Activated CD8-positive, alpha-beta T cell treated with anti-CD3 and anti-CD28 coated beads for 36 hours (primary cell): Measurements from ENCODE around the gene DHX8. TPM values are rescaled to one million over a fixed set of nuclear protein-coding genes. Genes with fewer than 3 reads are reported as not detected.

Experiments used
- ATAC-seq: fragments of 200-7000 bp; cut with Tn5 transposase; one replicate; pipeline ENCODE4 v1.10.0; 2021; ENCODE audit warnings: mild to moderate bottlenecking, moderate library complexity
- CTCF ChIA-PET: fragments of 350-600 bp; sonication (Branson Sonifier 250); formaldehyde crosslinking; loops from one replicate; lab custom pipeline; 2021; ENCODE audit warnings: antibody characterized with exemption; lab: Charles Lee
- POLR2A ChIA-PET: fragments of 350-600 bp; sonication (Branson Sonifier 250); formaldehyde crosslinking; loops from one replicate; lab custom pipeline; 2021; ENCODE audit warnings: antibody characterized with exemption; lab: Charles Lee
- DNase-seq: peaks from one replicate; pipeline ENCODE4 v3.0.0-alpha.2; 2020
- H3K27ac Mint-ChIP-seq: one replicate; pipeline ENCODE4 v1.8.0; 2021; ENCODE audit warnings: mild to moderate bottlenecking, mixed read lengths
- H3K27me3 Mint-ChIP-seq: one replicate; pipeline ENCODE4 v1.8.0; 2021; ENCODE audit warnings: mixed read lengths
- H3K36me3 Mint-ChIP-seq: one replicate; pipeline ENCODE4 v1.8.0; 2021; ENCODE audit warnings: low read depth, mixed read lengths
- H3K4me1 Mint-ChIP-seq: one replicate; pipeline ENCODE4 v1.8.0; 2021; ENCODE audit warnings: low read depth, mixed read lengths
- H3K4me3 Mint-ChIP-seq: one replicate; pipeline ENCODE4 v1.8.0; 2021; ENCODE audit warnings: mild to moderate bottlenecking, moderate library complexity, mixed read lengths
- H3K9me3 Mint-ChIP-seq: one replicate; pipeline ENCODE4 v1.8.0; 2021; ENCODE audit warnings: mixed read lengths
- intact Hi-C: fragments of 100-400 bp; cut with micrococcal nuclease; formaldehyde crosslinking; loops from one replicate; pipeline ENCODE4 v1.10.0; 2022
- total RNA-seq, 2 experiments: library from RNA; stranded (reverse); gene quantifications; one replicate each; pipeline ENCODE4 v1.2.3, GENCODE V29; 2021
- TF ChIP-seq, protein P1 (sequence below): fragments of 200-600 bp; IDR thresholded peaks from one replicate; pipeline ENCODE4 v1.8.0; 2022; ENCODE audit warnings: antibody characterized with exemption, mild to moderate bottlenecking

DHX8 gene
- total RNA-seq, 2 experiments from 2014 or later: 43.0 to 45.1 TPM

DNA sequence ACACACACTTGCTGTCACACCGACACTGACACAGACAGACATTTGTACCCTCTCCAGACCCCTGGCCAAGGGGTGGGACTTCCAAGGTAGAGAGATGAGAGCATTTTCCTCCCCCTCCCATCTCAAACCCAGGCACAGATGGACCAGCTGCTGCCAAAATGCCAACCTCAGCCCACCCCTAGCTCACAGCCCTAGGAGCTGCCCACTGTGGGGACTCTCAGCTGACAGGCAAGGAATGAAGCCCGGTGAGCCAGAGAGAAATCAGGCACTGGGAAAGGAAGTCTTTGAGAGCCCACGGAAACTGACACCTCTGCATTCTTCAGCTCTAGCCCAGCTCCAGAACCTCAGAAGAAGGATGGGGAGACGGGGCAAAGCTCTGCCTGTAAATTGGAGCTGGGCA is 59.5 kb downstream of the DHX8 start:
- no peaks in the 10 kb centered on the region for H3K36me3 Mint-ChIP-seq
- TF ChIP-seq, protein P1, sequence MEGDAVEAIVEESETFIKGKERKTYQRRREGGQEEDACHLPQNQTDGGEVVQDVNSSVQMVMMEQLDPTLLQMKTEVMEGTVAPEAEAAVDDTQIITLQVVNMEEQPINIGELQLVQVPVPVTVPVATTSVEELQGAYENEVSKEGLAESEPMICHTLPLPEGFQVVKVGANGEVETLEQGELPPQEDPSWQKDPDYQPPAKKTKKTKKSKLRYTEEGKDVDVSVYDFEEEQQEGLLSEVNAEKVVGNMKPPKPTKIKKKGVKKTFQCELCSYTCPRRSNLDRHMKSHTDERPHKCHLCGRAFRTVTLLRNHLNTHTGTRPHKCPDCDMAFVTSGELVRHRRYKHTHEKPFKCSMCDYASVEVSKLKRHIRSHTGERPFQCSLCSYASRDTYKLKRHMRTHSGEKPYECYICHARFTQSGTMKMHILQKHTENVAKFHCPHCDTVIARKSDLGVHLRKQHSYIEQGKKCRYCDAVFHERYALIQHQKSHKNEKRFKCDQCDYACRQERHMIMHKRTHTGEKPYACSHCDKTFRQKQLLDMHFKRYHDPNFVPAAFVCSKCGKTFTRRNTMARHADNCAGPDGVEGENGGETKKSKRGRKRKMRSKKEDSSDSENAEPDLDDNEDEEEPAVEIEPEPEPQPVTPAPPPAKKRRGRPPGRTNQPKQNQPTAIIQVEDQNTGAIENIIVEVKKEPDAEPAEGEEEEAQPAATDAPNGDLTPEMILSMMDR: no peak
- no peak for DNase-seq
- peaks cover 21% of the 10 kb centered on the region for H3K4me1 Mint-ChIP-seq
- no peak overlapping the region for H3K4me3 Mint-ChIP-seq
- no peaks in the 10 kb centered on the region for H3K9me3 Mint-ChIP-seq
- ATAC-seq: no peak
- POLR2A ChIA-PET: interaction anchor here (0.6 kb wide), 1 partner anchor 59 kb away, joined by 3 read pairs; the partner anchor contains the start of gene DHX8
- no peak overlapping the region for H3K27ac Mint-ChIP-seq
- CTCF ChIA-PET: interaction anchor here (1.1 to 1.3 kb wide), 3 partner anchors 13 to 60 kb away, joined by 3 to 5 read pairs (median 3); partner anchors contain the start of gene DHX8
- intact Hi-C loops: no loop called here
- peaks cover 30% of the 10 kb centered on the region for H3K27me3 Mint-ChIP-seq

GRCh38 chr17:43543771-43544575 is 60.2 kb downstream of the DHX8 start:
- Mint-ChIP-seq H3K27ac (no peak overlapping the region), H3K4me1 (peaks cover 21% of the 10 kb centered on the region), H3K27me3 (peaks cover 30% of the 10 kb centered on the region), H3K36me3 (no peaks in the 10 kb centered on the region), H3K9me3 (no peaks in the 10 kb centered on the region), H3K4me3 (peak overlapping the region; percentile 76)
- ATAC-seq (no peak), DNase-seq (no peak)
- ChIA-PET CTCF (interaction anchor here (1.1 to 1.2 kb wide), 2 partner anchors 14 to 21 kb away, joined by 3 read pairs; no protein-coding TSS in a partner anchor), POLR2A (interaction anchor here (0.6 kb wide), 1 partner anchor 60 kb away, joined by 3 read pairs; the partner anchor contains the start of gene DHX8)
- TF ChIP-seq, protein P1: no peak
- intact Hi-C loops: no loop called here

DNA sequence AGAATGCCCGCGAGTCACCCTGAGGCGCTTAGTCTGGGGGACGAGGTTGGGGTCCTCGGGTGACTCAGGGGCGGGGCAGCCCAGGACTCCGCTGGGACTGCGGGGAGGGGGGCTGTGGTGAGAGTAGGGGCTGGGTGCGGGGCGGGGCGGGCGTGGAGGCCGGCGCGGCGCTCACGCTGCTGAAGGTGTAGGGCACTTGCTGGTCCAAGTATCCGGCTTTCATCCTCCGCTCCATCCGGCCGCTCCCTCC is 61.5 kb downstream of the DHX8 start:
- ChIA-PET POLR2A (interaction anchor here (0.6 to 1.0 kb wide), 3 partner anchors 25 to 152 kb away, joined by 3 read pairs; no protein-coding TSS in a partner anchor), CTCF (interaction anchor here (0.6 kb wide), 1 partner anchor 32 kb away, joined by 3 read pairs; no protein-coding TSS in a partner anchor)
- H3K9me3 Mint-ChIP-seq: no peaks in the 10 kb centered on the region
- TF ChIP-seq, protein P1: no peak
- no peak overlapping the region for H3K27ac Mint-ChIP-seq
- peak overlapping the region; percentile 76 for H3K4me3 Mint-ChIP-seq
- DNase-seq (peak; percentile 38), ATAC-seq (peak; percentile 3)
- peaks cover 21% of the 10 kb centered on the region for H3K4me1 Mint-ChIP-seq
- no peaks in the 10 kb centered on the region for H3K36me3 Mint-ChIP-seq
- intact Hi-C loops: no loop called here
- H3K27me3 Mint-ChIP-seq: peaks cover 40% of the 10 kb centered on the region

DNA sequence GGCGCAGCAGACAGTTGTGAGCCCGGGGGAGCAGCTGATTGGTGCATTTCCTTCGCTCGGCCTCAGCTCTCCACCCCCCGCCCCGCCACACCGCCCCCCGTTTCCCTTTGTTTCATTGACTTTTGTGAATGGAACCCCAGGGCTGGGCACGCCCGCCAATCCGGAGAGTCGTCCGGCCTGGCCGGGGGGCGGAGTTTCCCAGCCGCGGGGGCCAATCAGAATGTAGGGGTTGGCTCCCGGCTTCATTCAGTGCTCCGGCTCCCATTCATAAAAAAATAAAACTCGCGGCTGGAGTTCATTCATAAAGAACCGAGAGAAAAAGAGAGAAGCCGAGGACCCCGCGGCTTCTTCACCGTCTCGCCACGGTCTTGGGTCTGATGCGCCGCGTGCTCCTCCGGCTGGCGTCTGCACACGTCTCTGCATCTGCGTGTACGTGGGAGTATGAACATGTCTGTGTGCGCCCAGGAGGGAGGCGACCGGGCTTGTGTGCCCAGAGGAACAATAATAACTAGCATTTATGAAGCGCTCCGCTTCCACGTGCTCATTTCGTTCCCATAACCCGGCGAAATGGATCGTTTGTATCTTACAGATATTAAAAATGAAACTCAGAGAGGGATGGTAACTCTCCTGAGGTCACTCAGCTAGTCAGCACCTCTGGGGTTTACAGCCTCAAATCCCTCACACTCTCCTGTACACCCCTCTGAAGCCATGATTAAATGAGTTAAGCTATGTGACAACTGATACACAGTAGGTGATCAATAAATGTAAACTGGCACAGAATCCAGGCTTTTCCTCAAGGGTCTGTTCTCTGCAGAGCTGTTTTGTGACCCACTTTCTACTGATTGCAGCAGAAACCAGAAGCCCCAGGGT is 62.8 kb downstream of the DHX8 start, which contains the start of gene ETV4:
TSS of gene ETV4 (minus strand) at position 22 of the 870 bp plus-strand sequence. CDS start 723 bp downstream, outside the sequence.
- ATAC-seq (peak; percentile 93), DNase-seq (peak; percentile 98)
- Mint-ChIP-seq H3K4me1 (peaks cover 21% of the 10 kb centered on the region), H3K27ac (no peak within 1 kb of the TSS), H3K27me3 (peaks cover 42% of the 10 kb centered on the region), H3K4me3 (peak within 1 kb of the TSS; percentile 76), H3K36me3 (no peaks in the 10 kb centered on the region), H3K9me3 (no peaks in the 10 kb centered on the region)
- intact Hi-C loops: no loop called here
- TF ChIP-seq, protein P1: no peak
- POLR2A ChIA-PET: interaction anchor here (0.9 to 1.4 kb wide), 3 partner anchors 10 to 178 kb away, joined by 3 to 4 read pairs (median 3); no protein-coding TSS in a partner anchor
- CTCF ChIA-PET: interaction anchor here (0.9 to 2.4 kb wide), 8 partner anchors 27 to 219 kb away, joined by 3 to 10 read pairs (median 4); partner anchors contain the start of gene DHX8
